Sciatic nerve (tissue), 2 donors: ENCODE data around the gene FTSJ3. TPM values are rescaled to one million over a fixed set of nuclear protein-coding genes. Genes with fewer than 3 reads are reported as not detected.
"Not testable (repeated sequence)": the region's sequence is repeated elsewhere in the genome, so short reads cannot be mapped to it uniquely, and the experiment has no call there.

Experiments used
- ATAC-seq: fragments of 200-7000 bp; cut with Tn5 transposase; one replicate; pipeline ENCODE4 v1.9.1; 2020; ENCODE audit warnings: mild to moderate bottlenecking, moderate library complexity
- DNase-seq: peaks from one replicate; pipeline ENCODE4 v3.0.0-alpha.2; 2020; ENCODE audit warnings: low spot score
- intact Hi-C: fragments of 100-400 bp; cut with DNase I; formaldehyde crosslinking; loops from one replicate; pipeline ENCODE4 v1.14.2; 2022
- total RNA-seq: library from RNA; stranded (reverse); fragmentation: NEBNext Ultra II Directional; extraction: Animal tissue kit (Norgen Biotek cat#: 25700); gene quantifications from one replicate; pipeline ENCODE4 v1.2.1, GENCODE V29; 2021
- donor health status: DM: no; HTN: no; CAD: no.
- donor health status: DM: no; HTN: no; CAD: no.

The FTSJ3 gene, protein sequence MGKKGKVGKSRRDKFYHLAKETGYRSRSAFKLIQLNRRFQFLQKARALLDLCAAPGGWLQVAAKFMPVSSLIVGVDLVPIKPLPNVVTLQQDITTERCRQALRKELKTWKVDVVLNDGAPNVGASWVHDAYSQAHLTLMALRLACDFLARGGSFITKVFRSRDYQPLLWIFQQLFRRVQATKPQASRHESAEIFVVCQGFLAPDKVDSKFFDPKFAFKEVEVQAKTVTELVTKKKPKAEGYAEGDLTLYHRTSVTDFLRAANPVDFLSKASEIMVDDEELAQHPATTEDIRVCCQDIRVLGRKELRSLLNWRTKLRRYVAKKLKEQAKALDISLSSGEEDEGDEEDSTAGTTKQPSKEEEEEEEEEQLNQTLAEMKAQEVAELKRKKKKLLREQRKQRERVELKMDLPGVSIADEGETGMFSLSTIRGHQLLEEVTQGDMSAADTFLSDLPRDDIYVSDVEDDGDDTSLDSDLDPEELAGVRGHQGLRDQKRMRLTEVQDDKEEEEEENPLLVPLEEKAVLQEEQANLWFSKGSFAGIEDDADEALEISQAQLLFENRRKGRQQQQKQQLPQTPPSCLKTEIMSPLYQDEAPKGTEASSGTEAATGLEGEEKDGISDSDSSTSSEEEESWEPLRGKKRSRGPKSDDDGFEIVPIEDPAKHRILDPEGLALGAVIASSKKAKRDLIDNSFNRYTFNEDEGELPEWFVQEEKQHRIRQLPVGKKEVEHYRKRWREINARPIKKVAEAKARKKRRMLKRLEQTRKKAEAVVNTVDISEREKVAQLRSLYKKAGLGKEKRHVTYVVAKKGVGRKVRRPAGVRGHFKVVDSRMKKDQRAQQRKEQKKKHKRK
- total RNA-seq = 41.9 TPM

DNA sequence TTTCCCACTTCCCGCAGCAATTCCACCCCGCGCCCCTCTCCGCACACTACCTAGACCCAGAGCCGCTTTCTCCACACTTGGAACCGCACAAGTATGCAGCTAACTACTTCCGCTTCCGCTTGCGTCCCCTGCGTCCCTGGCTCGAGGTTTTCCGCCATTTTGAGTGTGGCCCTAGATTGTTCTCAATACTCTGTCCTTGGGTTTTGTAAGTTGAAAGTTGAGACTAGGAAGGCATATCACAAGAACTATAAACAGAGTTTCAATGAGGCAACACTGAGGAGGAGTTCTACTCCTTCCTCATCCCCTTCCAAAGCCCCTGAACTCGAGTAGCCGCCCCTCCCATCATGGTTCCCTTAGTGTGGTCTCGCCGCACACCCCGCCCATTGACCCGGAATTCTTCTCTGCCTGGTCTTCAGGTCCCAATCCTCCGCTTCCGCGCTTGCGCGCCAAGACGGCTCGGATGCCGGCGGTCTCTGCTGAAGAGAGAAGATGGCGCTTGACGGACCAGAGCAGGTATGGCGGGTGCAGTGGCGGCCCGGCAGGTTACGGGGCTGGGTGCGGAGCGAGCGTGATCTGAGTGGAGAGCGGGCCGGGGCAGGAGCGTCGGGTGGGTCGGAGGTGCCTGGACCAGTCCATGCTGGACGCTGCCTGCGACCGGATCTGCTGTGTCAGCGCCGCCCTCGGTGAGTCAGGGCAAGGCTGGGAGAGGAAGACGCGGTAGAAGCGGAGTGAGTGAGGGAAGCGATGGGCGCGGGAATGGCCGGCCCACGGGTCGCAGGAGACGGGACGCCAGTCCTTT, at the start of gene FTSJ3, which contains the start of gene PSMC5:
Gene FTSJ3, minus strand, starts transcription at position 662 of the 799 bp plus-strand sequence. CDS start 761 bp downstream, outside the sequence.
Gene PSMC5, plus strand, starts transcription at position 430 of the 799 bp plus-strand sequence. Its CDS starts 60 bp downstream, at position 490.
- ATAC-seq (peak; percentile 97), DNase-seq (peak; percentile 96)
- intact Hi-C loops = no loop called here

DNA sequence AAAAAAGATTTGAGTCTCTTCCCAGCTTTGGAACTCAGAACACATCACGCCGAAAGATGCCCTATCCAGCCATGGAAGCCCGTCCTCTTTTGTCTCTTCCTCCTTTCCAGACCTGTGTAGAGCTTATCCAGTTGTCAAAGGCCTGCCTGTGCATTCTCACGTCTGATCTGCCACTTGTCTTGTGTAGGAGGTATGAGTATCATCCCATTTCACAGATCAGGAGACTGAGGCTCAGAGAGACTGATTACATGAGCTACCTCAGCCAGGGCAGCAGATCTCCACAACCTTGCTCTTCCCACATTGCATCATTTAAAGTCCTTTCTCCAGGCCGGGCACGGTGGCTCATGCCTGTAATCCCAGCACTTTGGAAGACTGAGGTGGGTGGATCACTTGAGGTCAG, 47.2 kb upstream of the FTSJ3 start:
- DNase-seq, intact Hi-C loops, ATAC-seq: not testable (repeated sequence)

DNA sequence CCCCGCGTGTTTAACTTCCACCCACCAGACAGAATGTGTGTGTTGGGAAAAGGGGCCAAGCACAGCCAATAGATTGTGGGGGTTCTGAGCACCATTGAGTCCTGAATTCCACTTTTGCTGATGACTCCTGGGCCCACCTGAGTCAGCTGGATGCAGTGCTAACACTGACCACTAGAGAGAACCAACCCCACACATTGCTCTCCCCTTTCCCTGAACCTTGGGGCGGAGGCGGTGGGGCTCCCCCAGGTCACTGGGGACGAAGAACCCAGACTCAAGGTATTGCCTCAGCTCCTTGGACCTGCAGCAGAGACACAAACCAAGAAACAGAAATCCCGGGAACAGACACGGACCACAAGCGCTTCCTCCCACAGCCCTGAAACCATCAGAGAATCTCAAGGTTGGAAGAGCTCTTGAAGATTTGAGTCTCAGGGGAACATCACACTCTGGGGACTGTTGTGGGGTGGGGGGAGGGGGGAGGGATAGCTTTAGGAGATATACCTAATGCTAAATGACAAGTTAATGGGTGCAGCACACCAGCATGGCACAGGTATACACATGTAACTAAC, 46.7 kb upstream of the FTSJ3 start:
- ATAC-seq, DNase-seq, intact Hi-C loops: not testable (repeated sequence)

DNA sequence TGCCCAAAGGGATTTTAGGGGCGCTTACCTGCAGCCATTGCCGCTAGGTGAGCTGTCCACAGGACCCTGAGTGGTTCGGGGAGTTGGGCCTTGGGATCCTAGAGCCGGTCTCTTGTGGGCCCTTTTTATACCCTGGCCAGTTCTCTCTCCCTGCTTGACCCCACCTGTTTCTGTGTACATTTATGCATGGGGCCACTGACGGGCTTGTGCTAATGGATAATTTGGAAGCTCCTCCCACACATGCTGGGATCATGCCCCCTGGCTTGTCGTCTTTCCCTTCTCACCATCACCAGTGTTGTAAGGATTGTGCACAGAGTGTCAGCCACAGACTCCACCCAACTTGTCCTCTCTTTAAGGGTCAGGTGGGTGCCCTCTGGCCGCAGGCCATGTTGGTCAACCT, 46.1 kb upstream of the FTSJ3 start, which contains the start of gene CSH2:
Gene CSH2, minus strand, starts transcription at position 101 of the 400 bp plus-strand sequence. Its CDS starts 63 bp downstream, at position 38.
- DNase-seq, intact Hi-C loops, ATAC-seq: not testable (repeated sequence)

DNA sequence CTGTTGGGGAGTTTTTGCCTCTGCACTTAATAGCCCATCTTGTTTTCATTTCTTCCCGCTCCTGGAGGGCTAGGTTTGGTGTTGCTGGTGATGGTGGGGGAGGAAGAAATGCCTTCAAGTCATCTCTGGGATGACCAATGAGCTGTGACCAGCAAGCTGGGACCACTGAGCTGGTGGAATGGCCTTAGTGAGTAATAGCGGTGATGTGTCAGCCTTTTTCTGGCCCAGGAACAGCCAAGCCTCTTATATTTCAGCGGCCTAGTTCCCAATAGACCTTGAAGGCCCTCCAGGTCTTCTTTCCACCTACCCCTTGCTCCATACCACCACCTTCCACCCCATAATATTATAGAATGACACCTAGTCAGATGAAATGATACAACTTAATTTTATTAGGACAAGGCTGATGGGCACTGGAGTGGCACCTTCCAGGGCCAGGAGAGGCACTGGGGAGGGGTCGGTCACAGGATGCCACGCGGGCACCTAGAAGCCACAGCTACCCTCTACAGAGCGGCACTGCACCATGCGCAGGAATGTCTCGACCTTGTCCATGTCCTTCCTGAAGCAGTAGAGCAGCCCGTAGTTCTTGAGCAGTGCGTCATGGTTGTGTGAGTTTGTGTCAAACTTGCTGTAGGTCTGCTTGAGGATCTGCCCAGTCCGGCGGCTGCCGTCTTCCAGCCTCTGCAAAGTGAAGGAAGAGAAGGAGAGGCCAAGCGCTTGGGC, 44.3 kb upstream of the FTSJ3 start:
- intact Hi-C loops, ATAC-seq, DNase-seq: not testable (repeated sequence)

DNA sequence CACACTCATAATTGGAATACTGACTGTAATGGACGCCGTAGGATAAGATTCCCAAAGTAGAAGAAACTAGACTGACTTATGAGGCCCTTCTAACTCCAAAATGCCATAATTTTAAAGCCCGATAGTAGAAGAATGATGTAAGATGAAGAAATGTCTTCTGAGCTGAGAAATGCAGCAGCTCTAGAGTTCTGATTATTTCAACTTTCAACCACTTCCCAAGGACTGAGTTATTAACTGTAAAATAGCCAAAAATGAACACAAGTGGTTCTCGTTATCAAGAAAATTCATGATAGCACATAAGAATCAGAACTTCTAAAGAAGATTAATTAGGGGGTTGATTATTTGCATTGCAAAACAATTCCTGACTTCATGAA, 42.8 kb upstream of the FTSJ3 start:
- intact Hi-C loops, ATAC-seq, DNase-seq: not testable (repeated sequence)

DNA sequence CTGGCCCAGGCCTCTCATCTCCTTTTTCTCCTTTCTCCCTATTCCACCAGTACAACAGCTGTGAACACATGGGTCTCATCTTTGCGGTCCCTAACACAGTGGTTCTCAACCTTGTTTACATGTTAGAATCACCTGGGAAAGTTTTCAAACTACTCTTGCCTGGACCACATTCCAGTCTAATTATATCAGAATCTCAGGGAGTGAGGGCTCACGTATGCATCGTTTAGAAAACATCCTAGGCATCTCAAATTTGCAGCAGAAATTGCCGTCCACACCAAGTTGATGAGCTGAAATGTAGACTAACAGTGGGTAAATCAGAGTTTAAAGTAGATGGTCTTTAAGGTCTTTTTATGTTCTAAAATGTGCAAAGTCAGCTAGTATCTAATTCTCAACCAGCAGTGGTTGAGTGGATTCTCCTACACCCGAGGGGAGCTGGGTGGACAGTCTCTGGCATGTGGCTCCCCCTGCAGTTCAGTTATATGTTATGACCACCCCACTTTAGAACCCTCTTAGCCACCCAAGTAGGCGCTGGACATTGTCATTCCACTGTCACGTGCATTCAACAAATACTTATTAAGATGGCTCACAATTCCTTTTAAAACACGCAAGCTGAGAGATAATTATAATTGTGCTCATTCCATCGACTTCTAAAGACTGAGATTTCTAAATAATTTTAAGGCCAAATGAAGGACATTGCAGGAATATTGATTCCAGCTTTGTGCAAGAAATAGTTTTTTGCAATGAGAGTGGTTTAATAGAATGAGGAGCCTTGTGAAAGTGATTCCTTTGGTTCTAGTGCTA, 42.2 kb upstream of the FTSJ3 start:
- ATAC-seq = peak; percentile 80
- intact Hi-C loops, DNase-seq: not testable (repeated sequence)

DNA sequence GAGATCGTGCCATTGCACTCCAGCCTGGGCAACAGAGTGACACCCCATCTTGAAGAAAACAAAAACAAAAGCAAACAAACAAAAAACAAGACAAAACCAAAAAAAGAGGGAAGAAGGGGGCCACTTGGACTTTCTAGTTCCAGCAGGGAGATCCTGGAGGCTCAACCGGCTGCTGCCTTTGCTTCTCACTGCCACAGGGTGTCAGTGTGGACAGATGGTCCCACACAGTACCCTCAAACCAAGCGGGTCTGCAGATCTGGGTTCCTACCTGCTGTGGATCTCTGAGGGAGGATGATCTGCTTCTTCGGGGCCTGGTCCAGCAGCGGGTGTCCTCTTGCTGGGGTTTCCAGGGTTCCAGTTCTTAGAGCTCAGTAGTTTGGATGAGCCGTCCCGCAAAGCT, 39.2 kb upstream of the FTSJ3 start:
- peak; percentile 14 for DNase-seq
- ATAC-seq, intact Hi-C loops: not testable (repeated sequence)

DNA sequence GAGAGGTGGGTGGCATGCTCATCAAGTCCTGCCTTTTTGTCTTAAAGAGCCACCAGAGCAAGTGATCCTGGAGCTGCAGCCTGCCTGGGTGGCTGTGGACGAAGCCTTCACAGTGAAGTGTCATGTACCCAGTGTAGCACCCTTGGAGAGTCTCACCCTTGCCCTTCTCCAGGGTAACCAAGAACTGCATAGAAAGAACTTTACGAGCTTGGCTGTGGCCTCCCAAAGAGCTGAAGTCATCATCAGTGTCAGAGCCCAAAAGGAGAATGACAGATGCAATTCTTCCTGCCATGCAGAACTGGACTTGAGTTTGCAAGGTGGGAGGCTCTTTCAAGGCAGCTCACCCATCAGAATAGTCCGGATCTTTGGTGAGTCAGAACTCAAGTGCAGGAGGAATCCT, 31.8 kb upstream of the FTSJ3 start:
- no peak for DNase-seq
- intact Hi-C loops = no loop called here
- no peak for ATAC-seq

DNA sequence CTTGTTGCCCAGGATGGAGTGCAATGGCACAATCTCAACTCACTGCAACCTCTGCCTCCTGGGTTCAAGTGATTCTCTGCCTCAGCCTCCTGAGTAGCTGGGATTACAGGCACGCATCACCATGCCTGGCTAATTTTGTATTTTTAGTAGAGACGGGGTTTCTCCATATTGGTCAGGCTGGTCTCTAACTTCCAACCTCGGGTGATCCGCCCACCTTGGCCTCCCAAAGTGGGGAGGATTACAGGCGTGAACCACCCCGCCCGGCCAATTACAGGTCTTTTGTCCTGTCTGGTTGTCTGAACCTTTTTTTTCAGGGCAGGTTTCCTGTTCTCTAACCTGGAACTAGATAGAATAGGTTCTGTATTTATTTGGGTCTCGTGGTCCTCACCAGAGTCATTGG, 29.0 kb upstream of the FTSJ3 start:
- ATAC-seq, DNase-seq, intact Hi-C loops: not testable (repeated sequence)

DNA sequence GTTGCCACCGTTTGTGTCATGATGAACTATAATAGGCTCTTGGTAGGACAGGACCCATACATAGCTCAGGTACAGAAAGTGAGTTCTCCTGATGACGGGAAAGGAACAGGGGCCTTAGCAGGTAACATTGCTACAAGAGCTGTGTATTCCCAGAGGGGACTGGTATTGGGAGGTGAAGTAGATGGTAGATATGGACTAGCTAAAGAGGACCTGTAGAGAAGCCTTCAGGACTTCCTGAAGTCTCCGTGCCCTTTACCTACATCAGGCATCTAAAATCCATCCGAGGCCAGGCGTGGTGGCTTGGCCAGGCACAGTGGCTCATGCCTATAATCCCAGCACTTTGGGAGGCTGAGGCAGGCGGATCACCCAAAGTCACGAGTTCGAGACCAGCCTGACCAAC, 27.7 kb upstream of the FTSJ3 start:
- no peak for ATAC-seq
- DNase-seq = no peak
- intact Hi-C loops = no loop called here

DNA sequence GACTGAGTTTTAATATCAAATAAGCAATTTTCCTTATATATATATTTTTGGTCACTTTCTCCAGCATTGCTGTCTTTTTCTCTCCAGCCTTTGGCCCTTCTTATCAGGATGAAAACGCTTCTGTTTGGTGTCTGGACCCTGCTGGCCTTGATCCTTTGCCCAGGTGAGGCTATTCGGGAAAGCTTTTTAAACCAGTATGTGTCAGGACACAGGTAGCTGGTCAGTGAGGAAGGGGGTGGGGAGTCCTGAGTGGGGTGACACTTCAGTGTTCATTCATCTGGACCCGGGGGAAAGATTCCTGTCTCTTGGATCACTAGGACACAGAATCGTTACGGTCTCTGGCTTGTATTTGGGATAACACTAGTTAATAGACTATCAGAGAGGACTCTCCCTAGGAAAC, 27.2 kb upstream of the FTSJ3 start:
- intact Hi-C loops = no loop called here
- no peak for ATAC-seq
- no peak for DNase-seq

DNA sequence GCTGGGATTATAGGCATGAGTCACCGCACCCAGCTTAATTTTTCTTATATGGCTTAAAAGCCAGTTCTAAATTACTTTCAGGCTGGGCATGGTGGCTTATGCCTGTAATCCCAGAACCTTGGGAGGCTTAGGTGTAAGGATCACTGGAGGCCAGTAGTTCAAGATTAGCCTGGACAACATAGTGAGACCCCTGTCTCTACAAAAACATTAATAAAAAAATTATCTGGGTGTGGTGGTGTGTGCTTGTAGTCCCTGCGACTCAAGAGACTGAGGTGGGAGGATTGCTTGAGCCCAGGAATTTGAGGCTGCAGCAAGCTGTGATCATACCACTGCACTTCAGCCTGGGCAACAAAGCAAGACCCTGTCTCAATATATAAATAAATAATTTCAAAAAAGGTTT, 25.8 kb upstream of the FTSJ3 start:
- no peak for DNase-seq
- no peak for ATAC-seq
- intact Hi-C loops = no loop called here

DNA sequence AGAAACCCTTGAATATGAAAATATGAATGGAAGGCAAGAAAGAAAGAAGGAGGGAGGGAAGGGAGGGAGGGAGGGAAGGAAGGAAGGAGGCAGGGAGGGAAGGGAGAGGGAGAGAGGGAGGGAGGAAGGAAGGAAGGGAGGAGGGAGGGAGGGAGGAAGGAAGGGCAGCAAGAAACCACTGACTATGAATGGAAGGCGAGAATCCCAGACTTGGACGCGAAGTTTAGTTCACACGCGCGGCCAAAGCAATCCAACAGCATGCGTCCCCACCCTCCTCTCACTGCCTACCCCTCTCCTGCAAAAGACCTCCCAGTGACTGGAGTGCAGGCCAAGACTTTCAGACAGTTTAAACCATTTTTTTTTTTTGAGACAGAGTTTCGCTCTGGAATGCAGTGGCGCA, 22.9 kb upstream of the FTSJ3 start:
- ATAC-seq = no peak
- intact Hi-C loops = no loop called here
- no peak for DNase-seq

DNA sequence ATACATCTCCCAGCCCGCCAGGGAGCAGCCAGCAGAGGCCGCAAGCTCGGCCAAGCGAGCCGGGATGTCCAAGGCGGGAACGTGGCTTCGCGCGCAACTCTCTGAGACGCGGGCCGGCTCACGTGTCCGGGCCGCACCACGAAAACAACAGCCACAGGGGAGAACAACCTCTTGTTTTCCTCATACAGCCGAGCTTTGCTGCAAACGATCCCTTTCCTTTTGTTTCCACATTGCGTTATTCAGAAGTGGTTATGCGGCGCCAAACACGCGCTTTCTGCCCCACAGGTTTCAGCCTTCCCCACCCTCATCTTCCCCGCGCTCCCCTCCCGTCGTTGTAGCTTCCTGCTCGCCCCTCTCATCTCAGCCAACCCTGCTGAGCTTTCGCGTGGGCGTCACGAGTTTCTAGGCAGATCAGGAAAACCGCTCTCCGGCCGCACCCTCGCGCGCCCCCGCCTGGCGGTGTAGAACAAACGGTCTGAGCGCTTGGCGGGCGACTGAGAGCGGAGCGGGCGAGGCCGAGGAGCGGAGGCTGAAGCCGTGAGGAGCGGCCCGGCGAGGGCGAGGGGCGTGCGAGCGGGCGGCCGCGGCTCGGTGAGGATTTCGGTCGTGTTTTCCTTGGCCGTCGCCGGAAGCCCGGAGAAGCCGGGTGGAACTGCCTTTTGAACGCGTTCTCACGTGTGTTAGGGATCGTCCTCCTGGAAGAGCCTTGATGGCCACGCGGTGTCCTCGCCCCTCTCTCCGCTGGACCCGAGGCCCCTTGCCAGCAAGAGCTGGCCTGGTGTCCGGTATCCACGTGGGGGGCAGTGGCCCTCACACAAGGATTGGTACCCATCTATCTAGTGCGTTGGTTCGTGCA, 21.6 kb upstream of the FTSJ3 start:
- DNase-seq (peak; percentile 96), ATAC-seq (peak; percentile 95)
- intact Hi-C loops = no loop called here

DNA sequence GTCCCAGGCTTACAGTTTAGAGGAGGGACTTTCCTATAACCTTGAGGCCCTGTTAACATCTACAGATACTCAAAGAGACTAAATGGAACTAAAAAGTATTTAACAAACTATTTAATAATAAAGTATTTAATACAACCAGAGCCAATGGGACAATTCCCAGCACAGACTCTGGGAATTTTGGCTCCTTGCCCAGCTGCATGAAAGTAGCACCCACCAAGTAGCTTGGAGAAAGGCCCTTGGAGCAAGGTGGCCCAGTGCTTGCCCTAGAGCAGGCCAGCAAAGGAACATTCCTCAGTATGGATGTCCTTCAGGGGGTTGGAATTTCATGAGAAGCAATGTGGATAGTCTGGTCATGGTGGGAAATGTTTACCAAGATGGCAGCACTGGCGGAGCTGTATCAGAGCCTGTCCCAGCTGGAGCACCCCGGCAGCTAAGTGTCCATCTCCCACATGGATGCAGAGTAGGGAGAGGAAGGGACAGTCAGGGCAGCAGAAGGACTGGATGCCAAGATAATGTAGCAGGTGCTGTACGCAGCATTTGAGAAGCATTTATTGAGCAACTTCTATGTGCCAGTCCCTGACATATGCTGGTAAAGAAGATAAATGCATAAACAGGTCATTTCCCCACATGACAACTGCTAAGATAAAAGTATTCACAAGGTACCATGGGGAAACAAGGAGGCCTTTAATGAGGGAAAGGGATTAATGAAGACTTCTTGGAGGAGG, 20.2 kb upstream of the FTSJ3 start:
- ATAC-seq = no peak
- intact Hi-C loops = no loop called here
- DNase-seq = no peak
